Non-pigmented ciliary epithelial cell (primary cell): ENCODE data around the gene C16orf78.

Source experiments
- DNase-seq: peaks from one replicate; pipeline ENCODE4 v3.0.0-alpha.2; 2010; ENCODE audit warnings: low read depth

The C16orf78 gene

GRCh38 chr16:49434733-49435132, 61.1 kb downstream of the C16orf78 start:
- DNase-seq: no peak

GRCh38 chr16:49436181-49436580, 62.6 kb downstream of the C16orf78 start:
- DNase-seq: no peak

- DNase-seq: no peak
Measured at GRCh38 chr16:49437344-49437743, 63.7 kb downstream of the C16orf78 start.

- DNase-seq: no peak
Measured at GRCh38 chr16:49439050-49439449, 65.4 kb downstream of the C16orf78 start.

- DNase-seq: no peak
Measured at GRCh38 chr16:49439676-49440075, 66.1 kb downstream of the C16orf78 start.

GRCh38 chr16:49440156-49441065, 66.8 kb downstream of the C16orf78 start:
- no peak for DNase-seq

GRCh38 chr16:49441366-49441780, 67.8 kb downstream of the C16orf78 start:
- DNase-seq: no peak

GRCh38 chr16:49442805-49443204, 69.2 kb downstream of the C16orf78 start:
- DNase-seq: no peak

- no peak for DNase-seq
Measured at GRCh38 chr16:49443576-49443975, 70.0 kb downstream of the C16orf78 start.

- no peak for DNase-seq
Measured at GRCh38 chr16:49446805-49447204, 73.2 kb downstream of the C16orf78 start.
